Suprapubic skin (tissue), 3 donors: Measurements from ENCODE around the gene CRTAP.

ENCODE experiments used
- CTCF ChIP-seq, 2 donors: fragments of 200-600 bp in 1 of 2; fragments of 450-650 bp in 1 of 2; sonication (generic) in 1 of 2; IDR thresholded peaks; one replicate each; pipeline ENCODE4 v1.5.1; 2016 to 2019; ENCODE audit warnings: antibody characterized with exemption in 2 of 2, mild to moderate bottlenecking in 1 of 2, moderate library complexity in 1 of 2
- POLR2AphosphoS5 ChIP-seq, 3 donors: sonication (generic); formaldehyde crosslinking; IDR thresholded peaks; one replicate each; pipeline ENCODE4 v1.6.1; 2017; ENCODE audit warnings: antibody characterized with exemption in 3 of 3

- TF ChIP-seq CTCF (IDR thresholded peaks at IDR 0.05) (no peak), POLR2AphosphoS5 (IDR thresholded peaks at IDR 0.05) (no peak)
These were observed 80.5 kb downstream of the CRTAP start for GRCh38 chr3:33194303-33194702.
